Pancreas (tissue), 10 donors: ENCODE data around the gene DGKZ. TPM values are rescaled to one million over a fixed set of nuclear protein-coding genes. Genes with fewer than 3 reads are reported as not detected.

Experiments
- ATAC-seq, 4 donors: fragments of 200-7000 bp; cut with Tn5 transposase; one replicate each; pipeline versions ENCODE4 v1.8.0 to v1.9.1; 2020; ENCODE audit warnings: mild to moderate bottlenecking in 4 of 4, moderate library complexity in 4 of 4
- DNase-seq, 6 donors: peaks; one replicate each; pipeline ENCODE4 v3.0.0-alpha.2; 2020
- FAIRE-seq: peaks from 2 replicates; lab custom pipeline; 2012; peaks lifted over from hg19 to GRCh38; lab: Jason Lieb, UNC
- H3K27ac ChIP-seq, 4 donors: fragments of 200-600 bp; sonication (generic); 1 replicate in 3 of 4; 2 replicates in 1 of 4; pipeline versions ENCODE4 v1.5.0 to v1.8.0; 2020
- H3K27me3 ChIP-seq, 4 donors: fragments of 200-600 bp; one replicate each; pipeline ENCODE4 v1.8.0; 2021
- H3K36me3 ChIP-seq, 3 donors: fragments of 200-600 bp; sonication (generic) in 1 of 3; one replicate each; pipeline versions ENCODE4 v1.5.0 to v1.8.0; 2020 to 2021
- H3K4me1 ChIP-seq, 3 donors: fragments of 200-600 bp; one replicate each; pipeline ENCODE4 v1.8.0; 2021
- H3K4me3 ChIP-seq, 4 donors: fragments of 200-600 bp; sonication (generic) in 2 of 4; one replicate each; pipeline versions ENCODE4 v1.5.0 to v1.8.0; 2020 to 2021
- H3K9me3 ChIP-seq, 4 donors: fragments of 200-600 bp; one replicate each; pipeline ENCODE4 v1.8.0; 2021
- WGBS, 2 donors: extraction: QIAGEN DNeasy Blood & Tissue Kit; methylation state at CpG; one replicate each; pipeline ENCODE4 v1.1.7; 2013; 5-methylcytosine and 5-hydroxymethylcytosine counted together
- intact Hi-C, 3 donors: fragments of 100-400 bp; cut with DNase I; formaldehyde crosslinking; loops; one replicate each; pipeline versions ENCODE4 v1.11.1 to v1.14.2; 2022
- polyA plus RNA-seq, 2 donors: library from polyadenylated mRNA; stranded (reverse); fragments of 200-250 nt; gene quantifications; one replicate each; pipeline ENCODE4 v1.2.3, GENCODE V29; 2013
- total RNA-seq, 6 donors: library from RNA; stranded (reverse); fragmentation: NEBNext Ultra II Directional in 4 of 6; extraction: Animal tissue kit (Norgen Biotek cat#: 25700) in 4 of 6; gene quantifications; one replicate each; pipeline versions ENCODE4 v1.2.1 to v1.2.4, GENCODE V29; 2021 to 2023
- TF ChIP-seq, protein P1 (sequence below), 4 donors: fragments of 200-600 bp; sonication (generic) in 3 of 4; IDR thresholded peaks; one replicate each; pipeline versions ENCODE4 v1.5.0 to v1.8.0; 2021; ENCODE audit warnings: antibody characterized with exemption in 4 of 4
- donor health status: healthy with polysubstance abuse.
- donor health status: DM: no; HTN: no; CAD: no; lungs with moderate emphysema.
- donor health status: DM: no; HTN: no; CAD: no.
- donor health status: control.
- donor health status: control.
- donor health status: Bipolar disorder and iron deficiency.
- donor health status: DM: yes; HTN: yes; CAD: no.
- donor health status: DM: no; HTN: no; CAD: no.
- donor health status: DM: no; HTN: no; CAD: no.
- donor health status: DM: yes; HTN: yes; CAD: no.

DGKZ gene
- total and polyA plus RNA-seq, 8 donors, result 34.1 to 88.8 (median 40.3) TPM

DNA sequence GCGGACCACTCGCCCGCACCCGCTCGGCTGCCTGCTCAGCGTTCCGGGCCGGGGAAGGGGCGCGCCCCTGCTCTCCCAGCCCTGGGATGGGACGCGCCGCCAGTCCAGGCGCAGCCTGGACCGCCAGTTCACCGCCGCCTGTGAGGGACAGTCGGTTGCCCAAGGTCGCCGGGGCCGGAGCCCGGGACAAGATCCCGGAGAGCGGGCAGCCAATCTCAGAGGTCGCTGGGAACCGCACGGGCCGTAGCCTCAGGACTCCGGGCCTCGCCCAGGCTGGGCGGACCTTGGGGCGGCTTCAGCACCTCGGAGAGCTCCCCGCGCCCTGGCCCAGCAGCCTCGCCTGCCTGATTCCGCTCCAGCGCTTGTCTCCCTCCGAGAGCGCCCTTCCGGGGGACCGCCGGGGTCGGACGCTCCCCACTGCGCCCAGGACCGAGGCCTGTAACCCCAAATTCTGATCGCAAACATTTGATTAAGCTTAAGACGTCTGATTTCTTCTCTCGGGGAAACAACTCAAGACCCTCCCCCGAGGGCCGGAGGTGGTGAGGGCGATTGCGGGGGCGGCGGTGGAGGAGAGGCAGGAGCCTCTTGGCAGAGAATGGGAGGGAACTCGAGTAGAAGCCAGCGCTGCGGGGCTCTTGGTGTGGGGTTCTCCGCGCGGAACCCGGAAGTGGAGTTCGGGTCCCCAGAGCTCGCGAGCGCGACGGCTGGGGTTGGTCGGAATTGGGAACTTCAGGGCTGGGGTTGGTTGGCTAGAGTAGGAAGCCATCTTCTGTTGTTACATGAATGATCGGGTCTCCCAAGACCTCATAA, 45.4 kb downstream of the DGKZ start:
- intact Hi-C loops, result no loop called here
- Histone ChIP-seq H3K27ac (no peak overlapping the region), H3K4me3 (peak overlapping the region; percentile 23 to 57 (median 32)), H3K27me3 (peaks cover 0 to 19% (median 3%) of the 10 kb centered on the region in 4 donors), H3K9me3 (no peaks in the 10 kb centered on the region), H3K4me1 (peaks cover 0 to 9% (median 6%) of the 10 kb centered on the region in 3 donors), H3K36me3 (peaks cover 0 to 9% (median 0%) of the 10 kb centered on the region in 3 donors)
- FAIRE-seq, result no peak
- WGBS, 2 donors, result 2 to 3% methylated on average over 61 to 71 of the region's 71 CpGs
- DNase-seq, result peak; percentile 82 to 96 (median 90)
- TF ChIP-seq, protein P1, sequence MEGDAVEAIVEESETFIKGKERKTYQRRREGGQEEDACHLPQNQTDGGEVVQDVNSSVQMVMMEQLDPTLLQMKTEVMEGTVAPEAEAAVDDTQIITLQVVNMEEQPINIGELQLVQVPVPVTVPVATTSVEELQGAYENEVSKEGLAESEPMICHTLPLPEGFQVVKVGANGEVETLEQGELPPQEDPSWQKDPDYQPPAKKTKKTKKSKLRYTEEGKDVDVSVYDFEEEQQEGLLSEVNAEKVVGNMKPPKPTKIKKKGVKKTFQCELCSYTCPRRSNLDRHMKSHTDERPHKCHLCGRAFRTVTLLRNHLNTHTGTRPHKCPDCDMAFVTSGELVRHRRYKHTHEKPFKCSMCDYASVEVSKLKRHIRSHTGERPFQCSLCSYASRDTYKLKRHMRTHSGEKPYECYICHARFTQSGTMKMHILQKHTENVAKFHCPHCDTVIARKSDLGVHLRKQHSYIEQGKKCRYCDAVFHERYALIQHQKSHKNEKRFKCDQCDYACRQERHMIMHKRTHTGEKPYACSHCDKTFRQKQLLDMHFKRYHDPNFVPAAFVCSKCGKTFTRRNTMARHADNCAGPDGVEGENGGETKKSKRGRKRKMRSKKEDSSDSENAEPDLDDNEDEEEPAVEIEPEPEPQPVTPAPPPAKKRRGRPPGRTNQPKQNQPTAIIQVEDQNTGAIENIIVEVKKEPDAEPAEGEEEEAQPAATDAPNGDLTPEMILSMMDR (IDR thresholded peaks at IDR 0.05), result no peak
- peak; percentile 88 to 93 (median 92) for ATAC-seq

DNA sequence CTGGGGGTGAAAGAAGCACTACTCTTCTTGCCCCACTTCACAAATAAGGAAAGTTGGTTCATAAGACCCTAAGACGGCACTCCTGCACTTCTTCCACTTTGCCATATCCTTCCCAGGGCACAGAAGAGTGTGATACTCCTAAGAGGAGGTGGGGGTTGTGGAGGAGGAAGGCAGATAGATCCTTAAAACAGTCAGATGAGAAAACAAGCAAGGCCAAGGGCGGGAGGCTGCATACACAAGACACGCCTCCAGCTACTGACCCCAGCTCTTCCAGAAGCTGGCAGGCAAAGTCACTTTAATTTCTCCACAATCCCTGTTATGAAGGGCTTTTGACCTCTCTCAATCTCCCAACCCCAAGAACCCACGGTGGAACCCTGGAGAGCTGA, 46.0 kb downstream of the DGKZ start:
- Histone ChIP-seq H3K27ac (no peak overlapping the region), H3K36me3 (peaks cover 0 to 9% (median 0%) of the 10 kb centered on the region in 3 donors), H3K9me3 (no peaks in the 10 kb centered on the region), H3K27me3 (peaks cover 0 to 14% (median 3%) of the 10 kb centered on the region in 4 donors), H3K4me3 (peak overlapping the region in 1 of 4 donors; percentile 57), H3K4me1 (peaks cover 0 to 9% (median 6%) of the 10 kb centered on the region in 3 donors)
- ATAC-seq (no peak), FAIRE-seq (no peak), DNase-seq (no peak)
- TF ChIP-seq, protein P1 (IDR thresholded peaks at IDR 0.05), result no peak
- intact Hi-C loops, result no loop called here
- 63 to 71% methylated on average over 4 of the region's 4 CpGs for WGBS, 2 donors

DNA sequence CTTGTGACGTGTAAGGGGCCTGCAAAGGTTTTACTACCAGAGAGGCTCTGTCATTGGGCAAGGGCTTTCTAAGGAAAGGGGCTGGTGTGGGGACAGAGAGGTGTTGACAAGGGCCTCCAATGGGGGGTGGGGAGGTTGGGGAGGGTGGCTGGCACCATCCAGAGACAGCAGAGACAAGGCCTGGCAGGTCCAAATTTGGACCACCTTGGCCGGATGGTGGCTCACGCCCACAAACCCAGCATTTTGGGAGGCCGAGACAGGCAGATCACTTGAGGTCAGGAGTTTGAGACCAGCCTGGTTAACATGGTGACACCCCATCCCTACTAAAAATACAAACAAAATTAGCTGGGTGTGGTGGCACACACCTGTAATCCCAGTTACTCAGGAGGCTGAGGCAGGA, 46.5 kb downstream of the DGKZ start:
- FAIRE-seq, result no peak
- WGBS, 2 donors, result 69 to 80% methylated on average over 4 of the region's 4 CpGs
- intact Hi-C loops, result no loop called here

DNA sequence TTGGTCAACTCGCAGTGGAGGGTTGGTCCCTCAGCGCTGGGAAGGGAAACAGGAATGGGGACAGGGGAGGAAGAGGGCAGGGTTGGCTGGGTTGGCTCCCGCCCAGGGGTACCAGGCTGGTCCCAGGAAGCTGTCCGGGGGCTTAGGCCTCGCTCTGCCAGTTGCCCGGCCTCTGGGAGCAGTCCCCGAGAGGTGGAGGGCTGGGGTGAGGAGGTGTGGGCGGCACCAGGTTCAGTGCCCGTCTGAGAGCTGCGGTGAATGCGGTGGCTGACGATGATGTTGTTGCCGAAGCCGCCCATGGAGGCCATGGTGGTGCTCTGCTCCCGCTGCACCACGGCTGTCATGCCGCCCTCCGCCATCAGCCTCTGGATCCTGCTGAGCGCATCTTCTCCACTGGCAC, 50.3 kb downstream of the DGKZ start:
- Histone ChIP-seq H3K4me1 (no peaks in the 10 kb centered on the region), H3K4me3 (no peak overlapping the region), H3K9me3 (no peaks in the 10 kb centered on the region), H3K36me3 (peaks cover 0 to 9% (median 0%) of the 10 kb centered on the region in 3 donors), H3K27ac (no peak overlapping the region), H3K27me3 (no peaks in the 10 kb centered on the region)
- FAIRE-seq, result no peak
- peak in 1 of 6 donors; percentile 72 for DNase-seq
- no peak for ATAC-seq
- TF ChIP-seq, protein P1 (IDR thresholded peaks at IDR 0.05), result no peak
- 95 to 97% methylated on average over 14 to 19 of the region's 19 CpGs for WGBS, 2 donors
- intact Hi-C loops, result no loop called here

More for the DNA sequence above, 46.5 kb downstream of the DGKZ start:
- TF ChIP-seq, protein P1 (IDR thresholded peaks at IDR 0.05), result no peak
- no peaks in the 10 kb centered on the region for H3K9me3 ChIP-seq
- H3K27me3 ChIP-seq, result peaks cover 0 to 14% (median 3%) of the 10 kb centered on the region in 4 donors
- no peak overlapping the region for H3K4me3 ChIP-seq
- H3K4me1 ChIP-seq, result peaks cover 0 to 9% (median 6%) of the 10 kb centered on the region in 3 donors
- H3K36me3 ChIP-seq, result peaks cover 0 to 9% (median 0%) of the 10 kb centered on the region in 3 donors
- no peak for DNase-seq
- no peak overlapping the region for H3K27ac ChIP-seq
- no peak for ATAC-seq
